ENCODE measurements around the gene FKBP9.
"Not testable (repeated sequence)": the region's sequence is repeated elsewhere in the genome, so short reads cannot be mapped to it uniquely, and the experiment has no call there.

The FKBP9 gene

GRCh38 chr7:32957326-32958045, at the start of gene FKBP9:
Gene FKBP9, plus strand, starts transcription at chr7:32957440. Its CDS starts 134 bp downstream, at chr7:32957574.
- no peak for FAIRE-seq

GRCh38 chr7:32910195-32910594, 47.0 kb upstream of the FKBP9 start:
- FAIRE-seq, result no peak

GRCh38 chr7:32914184-32914583, 43.1 kb upstream of the FKBP9 start:
- FAIRE-seq, result no peak

- FAIRE-seq, result no peak
Measured at GRCh38 chr7:32915041-32915536, 42.2 kb upstream of the FKBP9 start.

- no peak for FAIRE-seq
Measured at GRCh38 chr7:32916006-32916405, 41.2 kb upstream of the FKBP9 start.

- not testable (repeated sequence) for FAIRE-seq
Measured at GRCh38 chr7:32916994-32917393, 40.2 kb upstream of the FKBP9 start.

- FAIRE-seq, result no peak
Measured at GRCh38 chr7:32921896-32922295, 35.3 kb upstream of the FKBP9 start.

GRCh38 chr7:32928785-32929298, 28.4 kb upstream of the FKBP9 start:
- no peak for FAIRE-seq

GRCh38 chr7:32929430-32930143, 27.7 kb upstream of the FKBP9 start:
- no peak for FAIRE-seq

- FAIRE-seq, result no peak
Measured at GRCh38 chr7:32930378-32930777, 26.9 kb upstream of the FKBP9 start.

- no peak for FAIRE-seq
Measured at GRCh38 chr7:32935558-32935957, 21.7 kb upstream of the FKBP9 start.

- FAIRE-seq, result no peak
Measured at GRCh38 chr7:32936689-32937088, 20.6 kb upstream of the FKBP9 start.

GRCh38 chr7:32937344-32938174, 19.7 kb upstream of the FKBP9 start:
- no peak for FAIRE-seq

- no peak for FAIRE-seq
Measured at GRCh38 chr7:32941181-32941580, 16.1 kb upstream of the FKBP9 start.

- FAIRE-seq, result no peak
Measured at GRCh38 chr7:32941681-32942414, 15.4 kb upstream of the FKBP9 start.

GRCh38 chr7:32942415-32943251, 14.6 kb upstream of the FKBP9 start:
- no peak for FAIRE-seq

GRCh38 chr7:32943252-32944030, 13.8 kb upstream of the FKBP9 start:
- no peak for FAIRE-seq

GRCh38 chr7:32947420-32947983, 9.7 kb upstream of the FKBP9 start:
- FAIRE-seq, result no peak

GRCh38 chr7:32948202-32948601, 9.0 kb upstream of the FKBP9 start:
- no peak for FAIRE-seq

- FAIRE-seq, result no peak
Measured at GRCh38 chr7:32952876-32953275, 4.4 kb upstream of the FKBP9 start.

Measured in A204.1 (cell line).